ENCODE measurements around the gene ARMC6. TPM values are rescaled to one million over a fixed set of nuclear protein-coding genes. Genes with fewer than 3 reads are reported as not detected.
A peak's percentile ranks its signal among the peaks of the same experiment; 100 is the strongest.
"Not testable (repeated sequence)": the region's sequence is repeated elsewhere in the genome, so short reads cannot be mapped to it uniquely, and the experiment has no call there.

ARMC6 gene
- total RNA-seq, 1 donor from 2014 or later: 15.9 TPM

DNA sequence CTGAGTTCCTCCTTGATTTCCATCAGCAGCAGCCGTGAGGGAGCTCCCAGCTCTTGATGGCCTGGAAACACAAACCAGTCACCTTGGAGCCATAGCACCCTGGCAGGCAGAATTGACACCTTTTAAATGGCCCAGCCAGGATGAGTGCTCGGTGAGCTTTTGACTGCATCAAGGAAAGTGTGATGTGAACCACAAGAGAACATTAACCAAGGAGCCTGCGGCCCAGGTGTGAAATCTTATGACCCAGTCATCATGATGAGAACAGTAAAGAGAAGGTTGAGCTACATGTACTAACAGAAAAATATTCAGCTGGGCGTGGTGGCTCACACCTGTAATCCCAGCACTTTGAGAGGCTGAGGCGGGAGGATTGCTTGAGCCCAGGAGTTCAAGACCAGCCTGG lies 22.9 kb upstream of the ARMC6 start:
- intact Hi-C loops (cut with DNase I): no loop called here
- DNase-seq (ENCODE audit: low spot score): no peak

DNA sequence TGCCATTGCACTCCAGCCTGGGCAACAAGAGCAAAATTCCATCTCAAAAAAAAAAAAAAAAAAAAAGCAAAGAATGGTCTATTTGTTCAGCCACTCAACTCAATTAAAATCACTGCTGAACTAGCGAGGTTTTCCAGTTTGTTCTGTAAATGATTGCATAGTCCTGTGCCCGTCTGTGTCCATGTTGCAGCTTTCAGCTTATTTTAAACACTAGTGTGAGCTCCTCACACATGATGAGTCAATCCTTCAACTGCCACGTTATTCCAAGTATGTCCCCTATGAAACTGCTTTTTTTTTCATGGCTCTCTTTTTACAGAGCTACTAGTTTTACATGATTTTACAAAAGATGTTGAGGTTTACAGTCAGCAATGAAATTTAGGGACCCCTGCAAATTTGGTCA lies 12.3 kb upstream of the ARMC6 start:
- intact Hi-C loops (cut with DNase I): no loop called here
- DNase-seq (ENCODE audit: low spot score): no peak

DNA sequence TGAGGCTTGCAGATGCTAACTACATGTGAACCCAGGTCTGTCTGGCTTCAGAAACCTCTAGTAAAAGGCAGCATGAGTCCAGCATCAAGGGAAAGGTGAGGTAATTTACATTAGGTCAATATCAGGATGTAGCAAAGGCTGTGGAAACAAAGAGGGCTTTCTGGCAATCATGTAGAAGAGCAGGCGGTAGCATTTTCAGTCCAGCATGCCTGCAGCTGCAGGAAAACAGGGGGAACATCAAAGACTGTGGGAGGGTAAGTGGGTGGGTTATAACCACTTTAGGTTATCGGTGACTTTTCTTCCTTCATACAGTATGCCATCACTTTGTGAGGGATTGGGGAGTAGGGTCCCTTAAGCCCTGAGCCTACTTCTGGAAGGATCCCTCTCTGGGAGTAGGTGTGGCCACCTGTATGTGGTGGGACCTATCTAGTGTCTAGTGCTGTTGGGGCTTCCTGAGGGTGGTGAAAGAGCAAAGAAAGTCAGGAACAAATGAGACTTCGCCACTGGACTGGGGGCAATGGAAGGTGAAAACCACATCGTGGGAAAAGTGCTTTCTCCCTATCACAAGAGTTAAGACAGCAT lies 10.9 kb upstream of the ARMC6 start:
- DNase-seq (ENCODE audit: low spot score): no peak
- intact Hi-C loops (cut with DNase I): no loop called here

DNA sequence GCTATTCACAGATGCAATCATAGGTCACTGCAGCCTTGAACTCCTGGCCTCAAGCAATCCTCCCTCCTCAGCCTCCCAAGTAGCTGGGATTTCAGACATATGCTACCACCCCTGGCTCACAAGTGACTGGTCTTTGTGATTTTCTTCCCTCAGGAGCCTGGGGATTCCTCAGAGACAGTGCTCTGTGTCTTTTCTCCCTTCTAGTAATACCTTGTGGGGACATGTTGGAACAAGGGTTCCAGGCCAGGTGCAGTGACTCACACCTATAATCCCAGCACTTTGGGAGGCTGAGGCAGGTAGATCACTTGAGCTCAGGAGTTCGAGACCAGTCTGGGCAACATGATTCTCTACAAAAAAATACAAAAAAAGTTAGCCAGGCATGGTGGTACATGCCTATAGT lies 10.0 kb upstream of the ARMC6 start:
- intact Hi-C loops (cut with DNase I): not testable (repeated sequence)

DNA sequence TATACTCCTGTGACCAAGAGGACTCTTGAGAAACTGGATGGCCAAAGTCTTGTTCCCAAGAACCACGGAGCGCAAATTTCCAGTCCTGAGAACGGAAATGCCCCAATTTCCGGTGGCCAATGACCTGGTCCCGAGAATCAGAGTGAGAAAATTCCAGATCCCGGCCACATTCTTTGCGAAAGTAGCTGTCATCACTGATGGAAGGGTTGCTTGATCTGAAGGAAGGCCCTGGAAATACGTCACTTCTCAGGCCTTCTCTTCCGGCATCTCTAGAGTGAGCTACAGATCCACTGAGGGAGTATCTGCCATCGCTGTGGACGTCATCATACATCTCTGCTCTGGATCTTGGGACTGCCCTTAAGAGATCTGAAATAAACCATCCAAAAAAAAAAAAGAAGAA lies 7.5 kb upstream of the ARMC6 start:
- intact Hi-C loops (cut with DNase I): no loop called here

More for the DNA sequence above, 10.0 kb upstream of the ARMC6 start:
- DNase-seq (ENCODE audit: low spot score): not testable (repeated sequence)

DNA sequence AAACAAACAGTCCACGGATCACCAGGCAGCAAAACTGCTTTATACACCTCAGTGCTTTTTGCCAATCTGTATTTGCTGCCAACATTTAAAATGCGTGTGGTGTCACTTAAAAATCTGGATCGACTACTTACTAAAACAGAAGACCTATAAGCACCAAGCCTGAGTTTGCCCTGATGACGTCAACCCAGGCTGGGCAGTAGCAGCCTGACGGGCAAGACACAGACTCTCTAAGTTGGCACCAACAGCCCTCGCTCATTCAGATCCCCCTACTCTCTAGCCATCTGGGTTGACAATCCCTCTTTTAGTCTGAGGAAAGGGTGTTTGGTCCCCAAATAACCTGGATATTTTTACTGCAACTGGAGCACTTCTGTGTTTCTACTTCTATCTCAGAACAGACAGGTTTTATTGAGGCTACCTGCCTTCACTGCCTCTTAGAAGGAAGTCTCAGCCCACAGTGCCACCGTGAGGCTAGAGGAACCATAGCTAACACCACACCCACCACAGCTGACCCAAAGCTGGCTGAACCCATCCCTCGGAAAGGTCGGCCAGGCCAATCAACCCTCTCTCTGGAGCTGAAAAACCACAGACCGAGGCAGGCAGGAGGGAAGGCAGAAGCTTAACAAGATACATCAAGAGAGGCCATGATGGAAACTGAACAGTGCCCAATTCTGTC lies 7.0 kb upstream of the ARMC6 start:
- peak; percentile 61 for DNase-seq (ENCODE audit: low spot score)
- intact Hi-C loops (cut with DNase I): no loop called here

More for the DNA sequence above, 7.5 kb upstream of the ARMC6 start:
- peak; percentile 14 for DNase-seq (ENCODE audit: low spot score)

DNA sequence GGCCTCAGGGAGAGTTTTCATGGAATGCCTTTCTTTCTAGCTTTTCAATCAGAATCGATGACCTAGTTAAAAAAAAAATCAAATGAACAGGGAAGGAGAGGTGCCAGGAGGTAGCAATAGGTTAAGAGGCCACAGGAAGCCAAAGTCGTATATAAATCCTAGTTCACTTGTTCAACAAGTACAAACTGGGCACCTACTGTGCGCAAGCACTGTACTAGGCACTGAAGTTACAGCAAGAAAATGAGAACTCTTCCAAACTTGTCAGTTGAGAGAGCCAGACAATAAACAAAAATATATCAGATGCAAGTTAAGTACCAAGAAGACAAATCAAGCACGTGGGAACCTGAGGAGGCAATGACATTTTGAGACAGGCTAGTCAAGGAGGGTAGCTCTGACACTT lies 6.2 kb upstream of the ARMC6 start:
- intact Hi-C loops (cut with DNase I): no loop called here
- no peak for DNase-seq (ENCODE audit: low spot score)

DNA sequence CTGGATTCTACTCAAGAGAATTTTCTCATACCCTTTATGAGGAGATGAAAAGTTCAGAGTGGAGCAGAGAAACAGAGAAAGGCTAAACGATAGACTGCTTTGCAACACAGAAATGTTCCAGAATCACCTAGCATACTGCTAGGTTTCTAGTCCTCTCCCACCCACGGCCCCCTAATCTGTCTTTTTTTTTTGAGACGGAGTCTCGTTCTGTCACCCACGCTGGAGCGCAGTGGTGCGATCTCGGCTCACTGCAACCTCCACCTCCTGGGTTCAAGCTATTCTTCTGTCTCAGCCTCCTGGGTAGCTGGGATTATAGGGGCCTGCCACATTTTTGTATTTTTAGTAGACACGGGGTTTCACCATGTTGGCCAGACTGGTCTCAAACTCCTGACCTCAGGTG lies 4.9 kb upstream of the ARMC6 start:
- intact Hi-C loops (cut with DNase I): no loop called here
- DNase-seq (ENCODE audit: low spot score): no peak

DNA sequence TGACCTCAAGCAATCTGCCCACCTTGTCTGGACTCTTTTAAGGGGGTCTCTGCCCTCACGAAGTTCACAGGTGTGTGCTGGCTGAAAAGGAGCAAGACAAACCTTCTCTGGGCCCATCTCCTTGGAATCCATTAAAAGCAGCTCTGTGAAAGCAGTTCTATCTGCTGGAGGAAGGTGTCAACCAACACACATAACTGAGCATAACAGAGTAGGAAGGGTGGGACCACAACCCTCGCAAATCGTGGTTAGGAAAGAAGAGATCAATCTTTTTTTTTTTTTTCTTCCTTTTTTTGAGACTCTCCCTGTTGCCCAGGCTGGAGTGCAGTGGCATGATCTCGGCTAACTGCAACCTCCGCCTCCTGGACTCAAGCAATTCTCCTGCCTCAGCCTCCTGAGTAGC lies 1.5 kb upstream of the ARMC6 start:
- intact Hi-C loops (cut with DNase I): loop anchor here (2.0 to 5.0 kb wide), 2 partner anchors 31 to 115 kb away; partner anchors contain the start of genes COPE, DDX49 and SLC25A42
- no peak for DNase-seq (ENCODE audit: low spot score)

DNA sequence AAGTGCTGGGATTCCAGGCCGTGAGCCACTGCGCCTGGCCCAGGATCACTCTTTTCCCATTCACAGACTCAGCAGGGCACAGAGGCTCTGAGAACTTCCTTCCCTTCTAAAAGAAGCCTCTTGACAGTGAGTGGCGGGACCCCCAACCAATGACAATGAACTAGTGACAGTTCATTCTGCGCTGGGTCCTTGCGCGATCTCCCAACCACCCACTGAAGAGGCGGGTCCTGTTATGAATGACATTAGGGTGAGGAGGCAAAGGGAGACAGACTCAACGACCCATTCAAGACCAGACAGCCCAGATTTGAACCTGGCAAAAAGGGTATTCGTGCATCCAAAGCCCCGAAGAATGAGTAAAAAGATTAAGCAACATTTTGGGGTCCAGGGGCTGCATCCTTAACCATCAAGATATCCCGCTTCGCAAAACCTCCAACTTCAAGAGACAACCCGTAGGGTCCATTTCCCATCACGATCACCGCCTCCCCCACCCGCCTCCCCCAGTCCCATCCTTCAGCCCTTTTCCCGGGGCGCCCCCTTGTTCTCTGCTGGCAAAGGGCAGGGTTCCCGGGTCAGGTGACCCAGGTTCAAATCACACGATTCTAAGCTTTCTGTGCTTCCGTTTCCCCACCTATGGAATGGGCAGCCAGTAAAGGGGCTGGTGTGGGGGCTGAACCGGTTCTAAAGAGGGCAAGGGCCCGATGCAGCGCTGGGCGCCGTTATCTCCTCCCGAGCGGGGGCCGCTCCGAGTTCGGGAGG lies 805 bp upstream of the ARMC6 start:
- peak; percentile 95 for DNase-seq (ENCODE audit: low spot score)
- intact Hi-C loops (cut with DNase I): loop anchor here (2.0 to 5.0 kb wide), 2 partner anchors 30 to 115 kb away; partner anchors contain the start of genes COPE, DDX49 and SLC25A42

DNA sequence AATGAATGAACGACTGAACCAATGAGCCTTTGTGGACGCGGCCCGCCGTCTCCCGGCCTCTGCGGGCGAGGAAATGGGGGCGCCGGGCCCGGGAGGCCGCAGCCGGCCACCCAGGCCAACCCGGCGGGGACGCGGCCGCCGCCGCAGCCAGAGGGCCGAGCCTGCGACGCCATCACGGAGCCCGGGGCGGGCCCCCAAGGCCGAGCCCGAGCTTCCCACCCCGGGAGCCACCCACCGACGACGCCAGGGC lies 302 bp upstream of the ARMC6 start:
- intact Hi-C loops (cut with DNase I): loop anchor here (2.0 to 5.0 kb wide), 2 partner anchors 30 to 116 kb away; partner anchors contain the start of genes COPE, DDX49 and SLC25A42
- no peak for DNase-seq (ENCODE audit: low spot score)

DNA sequence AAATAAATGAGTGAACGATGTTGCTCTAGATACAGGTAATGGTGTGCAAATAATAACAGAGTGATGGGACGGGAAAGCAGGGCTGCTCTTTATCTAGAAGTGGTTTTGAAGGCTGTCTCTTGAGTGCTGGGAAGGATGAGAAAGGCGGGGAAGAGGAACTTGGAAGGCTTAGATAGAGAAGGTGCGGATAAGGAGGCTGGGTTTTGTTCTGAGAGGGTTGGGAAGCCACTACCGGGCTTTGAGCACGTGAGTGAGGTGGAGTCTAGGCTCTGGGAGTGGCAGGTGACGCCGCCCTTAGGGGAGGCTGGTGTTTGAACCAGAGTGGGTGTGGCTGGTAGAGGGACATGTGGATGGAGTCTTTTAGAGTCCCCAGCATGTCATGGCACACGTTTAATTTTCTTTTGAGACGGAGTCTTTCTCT lies 811 bp downstream of the ARMC6 start:
- DNase-seq (ENCODE audit: low spot score): no peak
- intact Hi-C loops (cut with DNase I): loop anchor here (5.0 kb wide), 1 partner anchor 117 kb away; the partner anchor contains the start of genes COPE and DDX49

DNA sequence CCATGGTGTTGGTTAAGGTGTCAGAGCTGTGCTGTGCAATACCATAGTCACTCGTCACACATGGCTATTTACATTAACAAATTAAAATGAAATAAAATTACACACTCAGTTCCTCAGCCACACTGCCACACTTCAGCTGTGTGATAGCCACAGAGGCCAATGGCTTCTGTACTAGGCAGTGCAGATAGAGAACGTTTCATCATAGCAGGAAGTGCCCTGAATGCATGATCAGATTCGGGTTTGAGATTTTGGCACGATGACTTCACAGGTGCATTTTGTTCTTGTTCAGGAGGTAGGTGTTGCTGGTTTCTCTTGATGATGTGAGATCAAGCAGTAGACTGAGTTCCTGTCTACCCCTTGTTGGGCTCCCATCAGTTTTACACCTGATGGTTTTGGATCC lies 6.5 kb downstream of the ARMC6 start:
- intact Hi-C loops (cut with DNase I): no loop called here
- DNase-seq (ENCODE audit: low spot score): no peak

DNA sequence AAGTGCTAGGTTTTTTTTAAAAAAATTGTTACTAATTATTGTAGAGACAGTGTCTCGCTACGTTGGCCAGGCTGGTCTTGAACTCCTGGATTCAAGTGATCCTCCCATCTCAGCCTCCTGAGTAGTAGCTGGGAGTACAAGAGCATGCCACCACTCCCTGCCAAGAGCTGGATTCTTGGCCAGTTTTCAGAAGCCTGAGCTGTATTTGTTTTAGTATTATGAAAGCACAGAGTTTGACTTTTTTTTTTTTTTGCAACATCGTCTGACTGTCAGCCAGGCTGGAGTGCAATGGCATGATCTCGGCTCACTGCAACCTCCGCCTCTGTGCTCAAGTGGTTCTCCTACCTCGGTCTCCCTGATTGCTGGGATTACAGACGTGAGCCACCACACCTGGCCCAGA lies 7.0 kb downstream of the ARMC6 start:
- DNase-seq (ENCODE audit: low spot score): no peak
- intact Hi-C loops (cut with DNase I): no loop called here

DNA sequence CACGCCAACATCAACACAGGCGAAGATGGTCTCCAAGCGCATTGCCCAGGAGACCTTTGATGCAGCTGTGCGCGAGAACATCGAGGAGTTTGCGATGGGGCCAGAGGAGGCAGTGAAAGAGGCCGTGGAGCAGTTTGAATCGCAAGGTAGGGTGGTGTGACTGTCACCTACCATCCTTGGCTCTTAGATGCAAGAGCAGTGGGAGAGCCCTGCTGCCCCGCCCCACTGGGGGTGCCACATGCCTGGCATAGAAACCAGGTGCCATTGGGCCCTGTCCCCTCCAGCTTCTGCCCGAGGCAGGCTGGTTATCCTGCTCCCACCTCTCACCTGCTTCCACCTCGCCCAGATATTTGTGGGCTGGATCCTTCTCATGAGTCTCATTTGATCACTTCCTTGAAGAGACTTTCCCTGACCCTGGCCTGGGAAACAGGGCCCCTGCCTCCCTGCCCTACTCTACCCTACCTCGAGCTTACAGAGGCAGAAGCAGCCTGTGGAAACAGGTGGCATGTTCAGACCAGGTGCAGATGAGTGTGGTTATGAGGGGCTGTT lies 9.4 kb downstream of the ARMC6 start:
- no peak for DNase-seq (ENCODE audit: low spot score)
- intact Hi-C loops (cut with DNase I): no loop called here

DNA sequence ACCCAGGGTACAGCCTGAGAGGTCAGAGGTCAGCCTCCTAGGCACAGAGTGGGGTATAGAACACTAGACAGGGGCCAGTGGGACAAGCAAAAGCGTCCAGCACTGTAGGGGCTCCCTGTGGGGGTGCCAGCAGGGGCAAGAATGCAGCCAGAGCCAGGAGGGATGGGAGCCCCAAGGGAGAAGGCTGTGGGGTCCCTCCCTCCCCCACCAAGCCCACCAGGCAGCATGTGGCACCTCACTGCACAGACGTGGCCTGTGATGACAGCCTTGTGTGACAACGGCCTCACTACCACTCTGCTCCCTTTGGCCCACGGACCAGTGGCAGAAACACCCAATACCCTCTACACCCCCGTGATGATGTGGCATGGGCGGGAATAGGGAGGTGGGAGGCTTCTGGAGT lies 10.1 kb downstream of the ARMC6 start:
- DNase-seq (ENCODE audit: low spot score): no peak
- intact Hi-C loops (cut with DNase I): no loop called here

DNA sequence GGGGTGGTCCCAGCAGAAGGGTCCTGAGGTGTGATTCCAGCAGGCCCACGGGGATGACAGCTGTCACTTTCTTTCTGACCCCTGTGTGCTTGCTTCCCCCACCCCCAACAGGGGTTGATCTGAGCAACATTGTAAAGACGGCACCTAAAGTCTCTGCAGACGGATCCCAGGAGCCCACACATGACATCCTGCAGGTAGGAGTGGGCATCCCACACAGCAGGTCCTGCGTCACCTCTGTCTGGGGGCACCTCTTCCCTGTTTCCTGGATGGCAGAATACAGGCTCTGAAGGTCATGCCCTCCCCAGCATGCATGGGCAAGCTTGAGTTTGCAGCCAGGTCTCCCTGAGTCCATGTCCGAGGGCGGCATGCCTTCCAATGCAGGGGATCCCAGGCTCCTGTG lies 10.5 kb downstream of the ARMC6 start:
- DNase-seq (ENCODE audit: low spot score): no peak
- intact Hi-C loops (cut with DNase I): no loop called here

DNA sequence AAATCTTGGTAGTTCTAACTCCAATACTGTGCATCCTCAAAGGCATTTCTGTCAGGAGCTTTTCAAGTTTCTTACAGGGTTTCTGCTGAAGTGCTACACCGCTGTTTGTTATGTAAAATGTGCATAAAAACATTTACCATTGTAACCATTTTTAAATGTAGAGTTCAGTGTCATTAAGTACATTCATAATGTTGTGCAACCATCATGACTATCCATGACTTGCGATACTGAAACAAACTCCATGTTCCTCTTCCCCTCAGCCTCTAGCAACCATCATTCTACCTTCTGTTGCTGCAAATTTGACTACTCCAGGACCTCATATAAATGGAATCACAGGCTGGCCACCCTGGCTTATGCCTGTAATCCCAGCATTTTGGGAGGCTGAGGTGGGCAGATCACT lies 16.0 kb downstream of the ARMC6 start:
- DNase-seq (ENCODE audit: low spot score): no peak
- intact Hi-C loops (cut with DNase I): no loop called here

DNA sequence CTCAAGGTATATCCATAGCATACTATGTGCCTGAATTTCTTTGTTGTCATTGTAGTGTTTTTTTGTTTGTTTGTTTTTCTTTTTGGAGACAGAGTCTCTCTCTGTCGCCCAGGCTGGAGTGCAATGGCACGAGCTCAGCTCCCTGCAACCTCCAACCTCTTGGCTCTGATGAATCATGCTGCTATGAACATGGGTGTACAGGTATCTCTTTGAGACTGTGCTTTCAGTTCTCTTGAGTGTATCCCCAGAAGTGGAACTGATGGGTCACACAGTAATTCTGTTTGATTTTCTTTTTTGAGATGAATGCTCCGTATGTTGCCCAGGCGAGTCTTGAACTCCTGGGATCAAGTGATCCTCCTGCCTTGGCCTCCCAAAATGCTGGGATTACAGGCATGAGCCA lies 16.7 kb downstream of the ARMC6 start:
- no peak for DNase-seq (ENCODE audit: low spot score)
- intact Hi-C loops (cut with DNase I): no loop called here

DNA sequence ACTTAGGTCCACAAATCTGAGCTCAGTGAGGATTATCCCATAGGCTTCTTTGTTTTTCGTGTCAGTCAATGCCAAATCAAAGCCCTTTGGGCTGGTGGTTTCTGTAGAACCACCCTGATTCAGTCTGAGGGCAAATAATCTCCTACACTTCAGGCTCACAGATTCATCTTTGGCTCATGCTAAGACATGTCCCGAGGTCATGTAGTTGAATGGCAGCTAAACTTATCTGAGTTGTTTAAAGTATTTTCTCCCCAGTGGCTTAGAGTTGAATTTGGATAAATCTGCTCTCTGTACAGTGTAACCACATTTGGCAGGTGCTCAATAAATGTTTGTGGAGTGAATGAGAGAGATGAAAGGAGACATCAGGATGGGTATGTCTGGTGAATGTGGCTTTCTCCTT lies 17.3 kb downstream of the ARMC6 start:
- no peak for DNase-seq (ENCODE audit: low spot score)
- intact Hi-C loops (cut with DNase I): no loop called here

Data from cardiac septum (tissue), 1 donor.